ENCODE data around the gene KRT86. TPM values are rescaled to one million over a fixed set of nuclear protein-coding genes. Genes with fewer than 3 reads are reported as not detected.
A peak's percentile ranks its signal among the peaks of the same experiment; 100 is the strongest.
"Not testable (repeated sequence)": the region's sequence is repeated elsewhere in the genome, so short reads cannot be mapped to it uniquely, and the experiment has no call there.

The KRT86 gene
- total RNA-seq, 1 donor from 2014 or later = 40.8 TPM

DNA sequence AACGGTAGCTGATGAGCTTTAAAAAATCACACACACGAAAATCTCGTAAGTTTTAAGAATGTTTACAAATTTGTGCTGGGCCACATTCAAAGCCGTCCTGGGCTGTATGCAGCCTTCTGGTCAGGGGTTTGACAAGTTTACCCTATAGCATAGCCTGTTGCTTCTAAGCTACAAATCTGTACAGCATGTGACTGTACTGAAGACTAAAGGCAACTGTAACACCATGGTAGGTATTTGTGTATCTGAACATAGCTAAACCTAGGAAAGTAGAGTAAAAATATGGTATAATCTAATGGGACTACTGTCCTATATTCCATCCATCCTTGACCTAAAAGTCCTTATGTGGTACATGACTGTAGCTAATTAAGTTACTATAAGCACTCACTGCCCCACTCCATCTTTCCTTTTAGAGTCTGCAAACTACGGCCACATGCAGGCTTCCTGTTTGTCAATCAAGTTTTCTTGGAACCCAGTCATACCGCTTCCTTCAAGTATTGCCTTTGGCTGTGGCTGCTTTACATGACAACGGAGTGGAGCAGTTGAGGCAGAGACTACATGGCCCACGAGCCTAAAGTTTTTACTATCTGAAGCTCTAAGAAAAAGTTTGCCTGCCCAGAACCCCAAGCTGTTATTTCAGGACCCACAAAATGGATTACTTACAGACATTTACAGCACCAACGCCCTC is 22.9 kb upstream of the KRT86 start:
- no peak for DNase-seq

DNA sequence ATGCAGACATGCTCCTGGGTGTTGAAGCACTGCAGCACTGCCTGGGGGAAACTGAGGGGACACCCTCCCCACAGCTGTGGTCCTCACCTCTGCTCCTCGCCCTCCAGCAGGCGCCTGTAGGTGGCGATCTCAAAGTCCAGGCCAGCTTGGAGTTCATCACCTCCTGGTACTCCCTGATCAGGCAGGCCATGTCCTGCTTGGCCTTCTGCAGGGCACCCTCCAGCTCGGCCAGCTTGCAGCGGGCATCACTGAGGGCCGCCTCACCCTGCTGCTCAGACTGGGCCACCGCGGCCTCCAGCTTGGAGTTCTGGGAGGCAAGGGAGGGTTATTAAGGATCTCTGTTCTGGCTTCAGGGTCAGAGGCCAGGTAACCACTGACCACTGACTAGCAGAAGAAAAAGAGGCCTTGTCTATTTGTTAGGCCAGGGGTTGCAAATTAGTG is 22.2 kb upstream of the KRT86 start:
- DNase-seq = not testable (repeated sequence)

DNA sequence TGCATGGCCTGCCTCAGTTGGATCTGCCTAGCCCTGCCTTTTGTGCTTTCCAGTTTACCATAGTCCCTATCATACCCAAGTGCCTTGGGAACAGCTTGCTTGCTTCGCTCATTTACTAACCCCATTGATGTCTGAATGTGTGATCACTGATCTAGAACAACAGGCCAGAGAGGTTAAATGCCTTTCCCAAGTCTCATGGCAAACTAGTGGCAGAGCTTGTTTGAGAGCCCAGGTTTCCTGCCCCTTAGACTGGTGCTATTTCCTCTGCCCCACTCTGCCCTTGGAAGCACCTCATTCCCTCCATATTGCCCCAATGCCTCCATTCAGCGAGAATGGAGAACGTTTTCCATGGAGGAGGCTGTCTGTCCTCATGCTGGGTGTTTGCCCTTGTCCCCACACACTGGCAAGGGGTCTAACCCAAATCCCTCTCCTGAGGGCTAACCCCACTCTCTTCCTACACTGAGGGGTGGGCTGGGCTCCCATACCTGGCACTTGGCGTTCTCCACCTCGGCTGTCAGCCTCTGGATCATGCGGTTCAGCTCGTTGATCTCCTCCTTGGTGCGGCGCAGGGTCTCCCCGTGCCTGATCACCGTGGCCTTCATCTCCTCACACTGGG is 21.6 kb upstream of the KRT86 start:
- DNase-seq = no peak

DNA sequence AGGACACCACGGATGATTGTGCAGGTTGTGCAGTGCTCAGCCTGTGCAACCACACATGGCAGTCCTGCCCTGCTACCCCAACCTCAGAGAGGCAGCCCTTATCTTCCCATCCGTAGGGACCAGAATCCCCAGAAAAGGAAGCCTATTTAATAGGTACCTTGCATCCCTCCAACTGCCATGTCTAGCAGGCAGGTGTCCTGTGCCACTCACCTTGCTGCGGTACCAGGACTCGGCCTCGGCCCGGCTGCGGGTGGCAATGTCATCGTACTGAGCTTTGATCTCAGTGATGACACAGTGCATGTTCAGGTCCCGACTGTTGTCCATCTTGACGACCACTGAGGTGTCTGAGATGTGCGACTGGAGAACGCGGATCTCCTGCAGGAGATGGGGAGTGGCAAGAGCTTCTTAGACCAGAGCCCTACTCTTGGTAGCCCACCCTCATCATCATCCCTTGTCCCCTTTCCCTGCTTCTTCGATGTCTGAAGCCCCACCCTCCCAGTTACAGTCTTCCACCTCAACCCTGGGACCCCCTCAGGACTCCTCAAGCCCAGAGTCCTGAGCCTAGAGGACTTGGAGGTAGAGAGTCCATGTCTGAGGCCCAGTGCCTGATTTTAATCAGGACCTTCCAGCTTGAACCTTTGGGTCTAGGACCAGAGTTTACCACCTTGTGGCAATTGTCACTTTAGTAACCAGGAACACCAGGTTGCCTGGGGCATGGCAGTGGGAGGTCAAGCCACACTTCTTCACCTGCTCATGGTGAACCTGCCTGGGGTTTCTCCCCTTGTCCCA is 20.9 kb upstream of the KRT86 start:
- DNase-seq = no peak

DNA sequence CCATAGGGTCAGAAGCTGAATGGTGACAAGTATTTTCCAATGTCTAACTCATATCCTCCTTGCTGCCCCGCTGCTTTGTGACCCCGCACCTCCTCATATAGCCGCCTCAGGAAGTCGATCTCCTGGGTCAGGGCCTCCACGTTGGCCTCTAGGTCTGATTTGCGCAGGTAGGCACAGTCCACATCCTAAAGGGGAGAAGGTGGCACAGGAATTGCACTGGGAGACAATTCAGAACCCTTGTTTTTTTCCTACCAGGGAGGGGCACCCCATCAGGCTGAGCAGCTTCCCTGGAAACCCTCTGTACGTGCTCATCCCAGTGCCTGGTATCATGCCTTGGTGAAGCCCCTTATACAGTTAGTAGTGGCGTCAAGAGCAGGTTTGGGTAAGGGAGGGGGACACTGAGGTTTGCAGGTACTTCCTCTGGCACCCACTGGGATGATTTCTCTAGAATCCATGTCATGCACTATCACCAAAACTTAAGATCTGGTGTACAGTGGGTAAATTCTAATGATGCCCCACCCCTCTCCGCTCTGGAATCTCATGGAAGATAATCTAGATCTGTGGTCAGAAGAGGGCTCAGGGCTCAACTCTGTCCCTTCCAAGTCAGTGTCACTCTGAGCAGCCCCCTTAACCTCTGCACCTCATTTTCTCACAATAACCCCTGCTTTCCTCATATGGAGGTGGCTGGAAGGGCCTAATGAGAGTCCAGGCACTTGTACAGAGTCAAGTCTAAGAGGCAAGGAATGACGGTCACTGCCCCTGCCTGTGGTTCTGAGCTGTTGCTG is 20.1 kb upstream of the KRT86 start:
- DNase-seq = no peak

DNA sequence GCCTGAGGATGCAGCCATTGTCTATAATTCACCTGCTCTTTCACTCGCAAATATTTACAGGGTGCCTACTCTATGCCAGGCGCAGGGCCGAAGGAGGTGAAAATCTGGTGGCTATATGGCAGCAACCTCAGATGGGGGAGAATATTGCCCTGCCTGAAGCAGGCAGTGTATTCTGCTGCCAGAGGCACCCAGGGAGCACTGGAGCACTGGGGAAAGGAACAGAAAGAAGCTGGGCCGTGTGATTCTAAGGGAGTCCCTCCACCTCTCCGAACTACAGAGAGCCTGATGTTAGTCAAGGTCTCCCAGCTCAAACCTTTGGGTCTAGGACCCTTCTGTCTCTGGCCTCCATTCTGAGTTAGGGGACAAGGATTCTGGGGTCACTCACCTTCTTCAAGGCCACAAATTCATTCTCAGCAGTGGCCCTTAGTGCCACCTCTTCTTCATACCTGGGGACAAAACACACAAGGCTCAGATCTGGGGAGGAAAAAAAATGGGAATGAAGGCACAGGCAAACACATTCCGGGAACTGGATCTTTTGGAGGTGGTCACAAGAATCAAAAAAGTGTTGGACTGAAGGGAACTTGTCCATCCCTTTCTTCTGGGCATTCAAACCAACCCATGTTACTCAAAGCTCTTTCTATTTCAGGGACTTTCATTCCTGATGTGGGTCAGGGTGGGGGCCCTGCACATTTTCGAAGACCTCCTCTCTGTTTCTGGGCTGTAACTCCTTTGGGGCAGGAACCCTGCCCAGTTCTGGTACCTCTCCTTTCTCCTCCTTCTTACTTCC is 19.3 kb upstream of the KRT86 start:
- no peak for DNase-seq

DNA sequence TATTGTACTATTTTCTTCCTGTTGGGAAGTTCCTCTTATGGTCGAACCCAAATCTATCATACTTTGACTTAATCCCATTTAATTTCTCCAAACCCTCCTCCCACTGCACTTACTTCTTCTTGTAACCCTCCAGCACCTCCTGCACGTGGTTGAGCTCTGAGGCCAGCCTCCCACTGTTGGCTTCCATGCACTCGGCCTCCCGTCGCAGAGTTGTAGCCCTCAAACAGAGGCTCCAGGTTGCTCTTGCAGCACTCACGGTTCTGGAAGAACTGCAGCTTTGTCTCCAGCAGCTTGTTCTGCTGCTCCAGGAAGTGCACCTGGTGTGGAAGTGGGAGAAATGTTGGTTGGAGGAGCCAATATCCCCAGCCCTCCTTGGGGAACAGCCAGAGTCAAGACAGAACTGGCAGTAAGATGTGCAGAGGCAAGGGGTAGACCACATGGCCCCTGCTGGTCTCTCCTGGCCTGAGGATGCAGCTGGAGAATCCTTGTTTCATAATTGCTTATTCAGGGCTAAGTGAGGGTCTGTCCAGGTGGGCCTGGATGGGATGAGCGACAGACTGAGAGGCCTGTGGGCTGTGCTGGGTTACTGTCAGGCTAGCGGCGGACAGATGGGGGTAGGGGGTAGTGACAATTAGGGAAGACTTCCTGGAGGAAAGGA is 18.4 kb upstream of the KRT86 start:
- no peak for DNase-seq

DNA sequence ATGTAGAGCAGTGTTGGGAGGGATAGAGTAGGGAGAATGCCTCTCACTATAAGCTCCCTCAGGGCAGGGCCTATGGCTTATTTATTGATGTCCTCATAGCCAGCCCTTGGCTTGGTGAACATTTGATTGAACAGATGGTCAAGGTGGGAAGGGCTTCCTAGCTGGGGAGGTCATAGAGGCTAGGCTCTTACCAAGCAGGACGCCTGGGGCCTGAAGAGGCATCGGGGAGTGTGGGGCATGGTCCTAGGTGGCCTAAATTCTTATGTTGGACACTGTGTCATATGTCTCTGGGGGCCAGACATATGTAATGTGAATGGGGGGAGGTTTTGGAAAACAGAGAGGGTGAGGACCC is 17.9 kb upstream of the KRT86 start:
- DNase-seq = no peak

DNA sequence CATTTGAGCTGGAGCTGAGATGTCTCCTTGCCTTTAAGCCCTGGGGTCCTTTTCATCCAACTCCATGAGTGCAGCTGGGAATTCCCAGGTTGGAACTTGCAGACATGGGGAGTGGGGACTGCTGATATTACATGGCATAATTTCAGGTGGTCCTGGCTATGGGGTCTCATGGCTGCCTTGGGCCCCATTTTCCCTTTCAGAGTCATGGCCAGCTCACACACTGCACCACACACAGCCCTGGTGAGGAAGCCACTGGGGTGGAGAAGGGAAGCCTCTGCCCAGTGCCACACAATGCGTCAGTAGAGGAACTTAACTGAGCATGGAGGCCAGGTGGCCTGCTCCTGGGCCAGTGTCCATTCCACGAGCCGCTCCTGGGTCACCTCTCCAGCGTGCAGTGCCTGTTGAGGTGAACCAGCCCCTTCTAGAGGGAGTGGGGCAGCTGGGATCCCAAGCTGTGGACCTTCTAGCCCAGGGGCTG is 17.3 kb upstream of the KRT86 start:
- no peak for DNase-seq

DNA sequence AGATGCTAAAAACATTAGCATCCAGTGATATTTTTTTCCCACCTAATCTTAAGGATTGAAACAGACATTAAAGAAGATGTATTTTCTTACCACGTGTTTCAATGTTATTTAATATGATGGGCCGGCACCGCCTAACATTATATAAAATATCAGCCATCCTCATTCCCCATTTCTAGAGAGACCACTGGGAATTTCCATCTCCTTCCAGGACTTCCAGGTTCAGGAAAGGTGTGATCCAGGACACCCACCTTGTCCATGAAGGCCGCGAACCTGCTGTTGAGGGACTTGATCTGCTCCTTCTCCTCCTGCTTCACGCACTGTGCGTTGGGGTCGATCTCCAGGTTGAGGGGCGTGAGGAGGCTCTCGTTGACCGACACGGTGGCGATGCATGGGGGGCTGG is 16.5 kb upstream of the KRT86 start:
- not testable (repeated sequence) for DNase-seq

DNA sequence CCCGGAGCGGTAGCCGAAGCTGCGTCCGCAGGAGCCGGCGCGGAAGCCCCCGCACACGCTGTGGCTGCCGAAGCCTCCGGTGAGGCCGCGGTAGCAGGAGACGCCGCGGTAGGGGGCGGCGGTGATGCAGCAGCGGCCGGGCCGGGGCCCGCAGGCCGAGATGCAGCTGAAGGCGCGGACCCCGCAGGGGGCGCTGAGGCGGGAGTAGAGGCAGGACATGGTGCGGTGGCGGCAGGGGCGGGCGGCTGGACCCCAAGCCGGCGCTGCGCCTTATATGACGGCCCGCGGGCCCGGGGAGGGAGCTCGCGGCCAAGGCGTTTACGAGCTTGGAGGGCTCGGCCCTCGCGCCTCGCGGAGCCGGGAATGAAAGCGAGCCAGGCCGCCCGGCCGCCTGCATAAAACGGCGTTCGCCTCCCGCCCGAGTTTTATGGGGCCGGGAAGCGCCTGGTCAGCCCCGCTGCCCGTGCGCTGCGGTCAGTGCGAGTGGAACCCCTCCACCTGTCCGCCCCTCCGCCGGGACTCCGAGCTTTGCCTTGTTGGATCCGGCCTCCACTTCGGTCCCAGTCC is 16.0 kb upstream of the KRT86 start:
- DNase-seq = no peak

DNA sequence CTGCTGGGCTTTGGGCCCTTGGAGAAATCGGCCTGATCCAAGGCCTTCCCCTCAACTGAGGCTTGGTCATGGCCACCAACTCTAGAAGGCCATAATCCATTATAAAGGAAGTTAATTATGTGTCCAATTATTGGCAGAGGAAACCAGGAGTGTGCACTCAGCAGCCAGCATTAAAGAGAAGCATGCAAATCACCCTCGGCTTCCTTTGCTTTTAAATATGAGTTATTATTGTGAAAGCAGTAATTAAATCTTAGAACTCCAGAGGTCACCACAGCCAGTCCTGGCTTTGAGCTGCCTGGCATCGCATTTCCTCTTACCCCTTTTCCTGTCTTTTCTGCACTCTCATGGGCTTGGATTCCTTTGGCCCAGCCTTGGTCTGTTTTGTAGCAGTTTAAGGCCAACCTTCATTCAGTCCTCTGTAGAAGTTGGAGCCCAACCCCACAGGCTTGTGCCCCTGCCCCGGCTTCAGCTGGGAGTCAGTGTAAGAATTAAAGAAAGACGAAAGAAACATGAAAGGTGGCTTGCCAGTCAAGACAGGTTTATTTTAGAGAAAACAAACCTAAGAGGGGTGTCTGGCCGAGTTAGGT is 14.7 kb upstream of the KRT86 start:
- no peak for DNase-seq

DNA sequence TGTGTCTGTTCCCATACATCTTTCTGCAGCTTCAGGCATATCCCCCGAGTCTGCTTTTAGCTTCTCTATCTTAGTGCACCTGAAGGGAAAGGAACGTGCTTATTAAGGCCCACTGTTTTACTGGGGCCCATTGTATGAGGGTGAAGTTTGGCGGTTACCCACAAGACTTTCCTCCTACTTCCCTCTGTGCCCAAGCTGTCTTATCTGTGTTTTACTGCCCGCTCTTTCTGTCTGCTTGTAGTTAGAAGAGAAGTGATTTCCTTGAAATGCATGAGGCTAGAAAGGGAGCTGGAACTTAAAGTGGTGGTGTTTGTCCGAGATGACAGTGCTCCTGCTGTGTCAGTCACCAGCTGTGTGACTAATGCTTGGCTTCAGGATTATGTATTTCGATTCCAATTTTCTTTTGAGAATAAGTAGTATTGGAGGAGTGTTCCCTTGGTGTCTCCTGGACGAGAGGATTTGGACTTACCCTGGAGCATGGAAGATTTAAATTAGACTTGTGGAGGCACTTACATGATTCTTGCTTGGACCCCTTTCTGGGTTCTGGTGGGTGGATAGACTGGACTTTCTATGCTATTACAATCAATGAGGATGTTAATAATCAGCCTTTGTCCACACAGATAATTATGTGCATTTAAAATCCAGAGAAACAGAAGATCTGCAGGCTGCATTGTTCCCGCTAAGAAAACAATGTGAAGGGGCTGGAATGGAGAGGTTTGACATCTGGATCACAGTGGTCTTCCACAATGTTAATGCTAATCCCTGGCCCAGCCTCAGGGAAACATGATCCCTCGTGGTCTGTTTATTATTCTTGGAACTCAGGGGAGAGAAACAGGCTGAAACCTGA is 13.9 kb upstream of the KRT86 start:
- no peak for DNase-seq

DNA sequence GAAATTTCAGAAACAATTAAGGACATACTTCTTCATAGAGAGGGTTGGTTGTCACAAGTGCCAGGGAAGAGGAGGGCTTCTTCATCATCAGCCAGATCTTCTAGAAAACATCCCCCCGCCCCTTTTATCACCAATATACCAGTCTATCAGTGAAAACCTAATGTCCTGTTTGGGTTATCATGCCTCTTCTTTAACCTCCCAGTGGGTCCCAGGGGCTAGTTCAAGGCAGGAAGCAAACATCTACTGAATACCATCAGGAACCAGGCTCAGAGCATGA is 13.3 kb upstream of the KRT86 start:
- no peak for DNase-seq

DNA sequence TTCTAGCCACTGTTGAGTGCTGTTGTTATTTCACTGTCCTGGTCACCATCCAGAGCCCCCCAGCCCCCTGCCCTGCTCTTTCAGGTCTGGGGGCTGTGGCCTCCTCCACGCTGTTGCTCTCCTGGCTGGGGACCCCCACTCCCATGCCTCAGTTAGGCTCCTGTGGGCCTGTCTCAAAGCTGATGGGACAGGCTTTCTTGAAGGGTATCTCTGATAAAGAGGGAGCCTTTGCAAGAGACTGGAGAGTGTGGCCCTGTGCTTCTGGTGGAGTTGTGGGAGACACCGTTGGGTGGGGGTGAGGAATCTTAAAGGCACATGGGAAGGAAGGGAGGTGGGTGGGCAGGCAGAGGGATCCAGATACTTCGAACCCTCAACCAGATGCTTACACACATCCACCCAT is 12.2 kb upstream of the KRT86 start:
- DNase-seq = no peak

DNA sequence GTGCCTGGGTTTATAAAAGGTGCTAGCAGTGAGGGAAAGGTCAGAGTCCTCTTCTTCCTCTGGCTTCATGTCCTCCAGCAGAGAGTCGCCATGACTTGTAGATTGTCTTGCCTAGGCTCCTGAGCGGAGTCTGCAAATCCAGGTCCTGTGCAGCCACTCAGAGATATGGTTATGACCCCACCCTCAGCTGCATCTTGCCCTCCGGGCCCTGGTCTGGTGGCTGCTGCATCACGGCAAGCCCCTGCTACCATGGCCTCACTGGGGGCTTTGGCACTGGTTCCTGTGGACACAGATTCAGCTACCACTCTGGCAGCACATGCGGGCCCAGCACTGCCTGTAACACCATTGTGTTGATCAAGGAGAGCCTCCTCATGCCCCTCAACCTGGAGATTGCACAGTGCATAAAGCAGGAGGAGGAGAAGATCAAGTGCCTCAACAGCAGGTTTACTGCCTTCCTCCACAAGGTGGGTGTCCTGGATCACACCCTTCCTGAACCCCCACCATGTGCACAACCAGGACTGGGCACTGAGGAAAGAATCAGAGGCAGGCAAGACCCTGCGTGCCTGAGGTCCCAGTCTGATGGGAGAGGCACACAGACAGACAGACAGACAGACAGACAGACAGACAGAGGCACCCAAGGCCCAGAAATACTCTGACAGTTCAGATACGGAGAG is 10.5 kb upstream of the KRT86 start:
- DNase-seq = no peak

DNA sequence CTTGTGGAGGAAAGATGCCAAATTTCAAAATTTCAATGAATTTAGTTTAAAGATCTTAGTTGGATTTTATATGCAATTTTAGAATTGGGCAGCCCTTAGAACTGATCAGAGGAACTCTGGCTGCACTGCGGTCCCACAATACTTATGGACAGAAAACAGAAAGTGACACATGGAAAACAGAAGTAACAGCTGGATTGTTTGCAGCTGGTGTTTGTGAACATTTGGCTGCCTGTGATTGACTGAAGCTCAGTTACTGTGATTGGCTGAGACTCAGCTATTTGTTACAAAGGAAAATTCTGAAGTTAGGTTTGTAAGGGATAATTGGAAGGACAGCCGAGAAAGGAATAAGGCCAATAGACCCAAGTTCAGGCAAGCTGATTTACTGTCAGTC is 10.0 kb upstream of the KRT86 start:
- DNase-seq = peak; percentile 72

DNA sequence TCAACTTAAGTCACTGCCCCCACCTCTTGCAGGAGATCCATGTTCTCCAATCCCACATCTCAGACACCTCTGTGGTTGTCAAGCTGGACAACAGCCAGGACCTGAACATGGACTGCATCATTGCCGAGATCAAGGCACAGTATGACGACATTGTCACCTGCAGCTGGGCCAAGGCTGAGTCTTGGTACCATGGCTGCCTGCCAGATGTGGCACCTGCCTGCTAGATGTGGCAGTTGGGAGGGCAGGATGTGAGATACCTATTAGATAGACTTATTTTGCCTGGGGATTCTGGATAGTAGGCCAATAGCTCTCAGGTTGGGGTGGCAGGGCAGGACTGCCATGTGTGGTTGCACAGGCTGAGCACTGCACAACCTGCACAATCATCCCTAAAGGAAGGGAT is 7.9 kb upstream of the KRT86 start:
- no peak for DNase-seq

DNA sequence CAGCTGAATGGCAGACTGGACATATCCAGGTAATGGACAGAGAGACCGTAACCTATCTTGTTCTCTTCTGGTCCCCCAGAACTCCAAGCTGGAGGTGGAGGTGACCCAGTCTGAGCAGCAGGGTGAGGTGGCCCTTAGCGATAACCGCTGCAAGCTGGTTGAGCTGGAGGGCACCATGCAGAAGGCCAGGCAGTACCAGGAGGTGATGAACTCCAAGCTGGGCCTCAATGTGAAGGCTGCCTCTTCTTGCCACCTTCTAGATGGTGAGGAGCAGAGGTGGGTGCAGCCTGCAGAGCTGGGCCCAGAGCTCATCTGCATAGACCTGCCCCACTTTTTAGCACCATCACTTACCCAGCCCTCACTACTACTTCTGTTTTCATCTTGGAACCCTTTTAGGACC is 7.2 kb upstream of the KRT86 start:
- no peak for DNase-seq

All from skin of body (tissue), 2 donors.